Stimulated activated CD8-positive, alpha-beta memory T cell treated with anti-CD3 and anti-CD28 coated beads, Interleukin-15, amount 100 ng/mL, for 24 hours (primary cell): Measurements from ENCODE around the gene TSSC4.

Experiments used
- DNase-seq: peaks from one replicate; pipeline ENCODE4 v3.0.0-alpha.2; 2020; ENCODE audit warnings: low read depth

Gene TSSC4

DNA sequence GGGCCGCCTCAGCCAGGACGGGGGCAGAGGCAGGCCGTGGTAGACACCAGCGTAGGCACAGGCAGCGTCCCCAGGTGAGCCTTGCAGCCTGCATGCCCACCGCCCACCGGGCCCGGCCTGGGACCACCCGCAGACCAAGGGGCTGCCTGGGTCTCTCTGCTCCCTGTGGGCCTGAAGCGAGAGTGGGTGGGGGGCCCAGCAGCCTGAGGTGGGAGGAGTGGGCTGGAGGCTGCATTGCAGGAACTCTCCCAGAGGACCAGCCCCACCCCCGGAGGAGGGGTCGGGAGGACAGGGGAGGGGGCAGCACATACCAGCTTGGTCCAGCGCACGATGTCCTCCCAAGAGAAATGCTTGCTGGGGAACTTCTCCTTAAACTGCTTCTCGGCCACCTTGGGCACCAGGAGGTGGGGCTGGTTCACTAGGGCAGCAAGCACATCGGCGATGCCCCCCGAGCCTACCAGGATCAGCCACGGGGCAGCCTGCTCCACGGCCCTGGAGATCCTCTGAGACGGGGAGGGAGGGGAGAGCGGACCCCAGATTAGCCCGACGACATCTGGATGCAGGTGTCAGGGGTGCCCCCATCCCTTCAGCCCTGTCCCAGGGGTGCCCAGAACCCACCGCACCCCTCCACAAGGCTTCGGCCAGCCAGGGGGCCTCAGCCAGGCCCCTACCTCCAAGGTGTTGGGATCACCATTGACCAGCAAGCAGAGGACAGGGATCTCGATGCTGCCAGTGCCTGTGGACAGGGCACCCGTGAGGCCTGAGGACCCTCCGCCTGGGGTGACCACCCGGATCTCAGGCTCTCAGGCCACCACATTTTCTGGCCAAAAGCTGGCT lies 17.5 kb downstream of the TSSC4 start:
- no peak for DNase-seq

DNA sequence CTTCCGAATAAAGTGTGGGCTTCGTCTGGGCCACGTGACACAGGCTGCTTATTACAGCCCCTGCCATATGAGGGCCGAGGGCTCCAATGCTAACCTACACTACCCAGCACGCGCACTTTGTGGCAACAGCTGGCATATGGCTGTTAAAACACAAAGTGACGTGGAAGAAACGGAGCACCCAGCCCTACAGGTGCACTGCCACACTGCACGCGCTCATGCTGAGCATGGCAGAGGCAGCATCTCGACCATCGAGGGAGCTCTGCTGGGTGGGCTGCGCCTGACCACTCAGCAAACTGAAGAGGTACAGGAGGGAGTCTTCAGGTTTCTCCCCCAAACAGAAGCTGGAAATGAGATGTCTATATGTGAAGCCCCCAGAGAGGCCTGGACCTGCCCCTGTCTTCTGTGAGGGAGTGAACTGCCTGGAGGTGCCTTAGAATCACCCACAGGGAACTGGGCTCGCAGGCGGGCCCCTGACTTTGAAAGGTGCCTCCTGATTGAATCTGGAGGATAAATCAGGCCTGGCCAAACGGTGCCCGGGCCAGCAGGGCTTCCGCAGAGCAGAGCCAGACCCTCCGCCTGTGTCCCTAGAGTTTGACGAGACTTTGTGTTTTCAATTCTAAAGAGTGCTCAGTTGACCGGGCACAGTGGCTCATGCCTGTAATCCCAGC lies 18.3 kb downstream of the TSSC4 start:
- DNase-seq = no peak

DNA sequence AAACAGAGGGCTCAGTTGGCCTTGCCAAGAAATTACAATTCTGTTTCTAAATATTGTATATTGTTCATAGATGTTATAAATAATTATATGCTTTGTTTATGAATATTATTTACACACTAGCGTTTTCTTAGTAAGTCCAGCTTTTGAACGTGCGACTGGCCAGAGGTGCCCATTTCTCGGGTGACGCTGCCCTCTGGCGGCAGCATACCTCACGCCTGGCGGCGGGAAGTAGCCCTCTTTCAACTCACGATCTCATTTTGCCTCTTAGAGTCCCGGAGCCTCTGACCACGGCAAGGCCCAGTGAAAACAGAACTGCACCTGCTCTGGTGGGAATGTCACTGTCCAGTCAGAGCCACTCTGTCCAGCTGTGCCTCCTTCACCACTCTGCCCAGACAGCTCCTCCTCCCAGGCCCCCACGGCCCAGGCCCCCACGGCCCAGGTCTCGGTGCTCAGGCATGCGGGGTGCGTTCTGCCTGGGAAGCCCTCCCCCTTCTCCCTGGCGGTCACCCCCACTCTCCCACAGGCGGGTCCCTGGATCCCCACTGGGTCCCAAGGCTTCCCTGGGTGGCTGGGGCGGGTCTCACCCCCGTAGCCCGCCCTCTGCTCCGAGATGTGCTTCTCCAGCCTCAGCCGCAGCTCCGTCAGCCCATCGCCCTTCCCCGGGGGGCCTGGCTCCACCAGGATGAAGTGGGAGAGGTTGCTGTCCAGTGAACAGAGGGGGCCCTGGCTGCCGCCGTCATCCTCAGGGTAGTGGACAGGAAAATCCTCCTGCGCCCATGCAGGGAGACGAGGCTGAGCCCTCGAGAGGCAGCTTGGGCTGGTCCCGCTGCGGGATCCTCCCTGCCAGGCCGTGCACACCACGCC lies 19.3 kb downstream of the TSSC4 start:
- DNase-seq = no peak

DNA sequence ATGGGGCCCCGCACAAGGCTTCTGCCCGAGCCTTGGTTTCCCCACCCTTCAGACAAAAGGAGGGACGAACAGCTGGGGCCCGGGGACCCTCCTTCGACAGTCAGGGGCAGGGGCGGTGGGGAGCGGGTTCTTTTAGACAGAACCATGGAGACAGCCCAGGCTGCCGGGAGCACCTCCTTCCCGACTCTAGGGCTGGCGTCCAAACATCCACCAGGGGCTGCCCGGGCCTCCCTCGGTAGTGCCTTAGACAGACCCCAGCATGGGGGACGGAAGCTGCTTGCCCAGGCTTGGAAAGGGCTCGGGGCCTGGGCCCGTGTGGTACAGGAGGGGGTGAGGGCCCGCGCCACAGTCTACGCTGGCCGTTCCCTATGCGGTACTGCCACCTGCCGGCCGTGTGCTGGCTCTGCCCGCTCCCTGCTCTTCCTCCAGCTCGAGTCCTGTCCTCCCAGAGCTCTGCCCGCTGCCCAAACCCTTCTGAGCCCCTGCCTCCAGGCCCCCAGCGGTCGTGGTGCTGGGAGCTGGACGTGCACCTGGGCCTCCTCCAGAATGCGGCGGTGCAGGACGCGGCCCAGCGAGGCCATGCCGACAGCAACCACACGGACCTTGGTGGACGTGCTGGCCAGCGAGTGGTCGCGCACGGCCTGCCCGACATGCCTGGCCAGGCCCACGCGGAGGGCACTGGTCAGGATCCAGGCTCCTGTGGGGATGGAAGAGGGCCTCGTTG lies 20.1 kb downstream of the TSSC4 start:
- DNase-seq = peak; percentile 47

DNA sequence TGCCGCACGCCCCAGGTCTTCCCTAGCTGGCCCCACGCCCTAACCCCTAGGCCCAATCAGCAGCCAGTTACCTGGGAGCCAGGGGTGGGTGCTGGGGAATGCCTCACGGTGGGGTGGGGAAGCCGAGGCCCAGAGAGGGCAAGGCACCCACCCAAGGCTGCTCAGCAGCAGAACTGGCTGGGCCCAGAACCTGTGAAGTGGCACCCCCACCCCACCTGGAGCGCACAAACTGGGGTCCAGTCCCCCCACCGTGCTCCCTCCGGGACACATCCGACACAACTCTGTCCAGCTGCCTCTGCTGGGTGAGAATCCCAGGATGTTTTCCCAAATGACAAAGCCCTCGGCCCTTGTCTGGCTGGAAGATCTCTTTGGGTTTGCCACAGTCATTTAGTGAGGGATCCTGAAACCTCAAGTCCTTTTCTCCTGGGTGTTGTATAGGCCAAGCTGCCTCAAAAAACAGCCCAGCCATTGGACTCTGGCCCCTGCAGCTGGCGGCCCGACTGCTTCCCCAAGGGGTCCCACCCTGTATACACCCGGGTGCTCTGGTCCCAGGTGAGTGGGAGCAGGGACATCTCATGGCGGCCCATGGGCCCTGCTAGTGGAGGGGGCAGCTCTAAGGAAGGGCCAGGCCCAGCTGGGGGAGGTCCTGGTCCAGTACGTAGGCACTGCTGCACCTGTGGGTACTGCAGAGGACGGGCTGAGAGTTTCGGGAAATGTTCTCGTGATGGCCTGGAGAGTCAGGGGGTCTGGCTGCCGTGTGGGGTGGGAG lies 20.9 kb downstream of the TSSC4 start:
- no peak for DNase-seq

DNA sequence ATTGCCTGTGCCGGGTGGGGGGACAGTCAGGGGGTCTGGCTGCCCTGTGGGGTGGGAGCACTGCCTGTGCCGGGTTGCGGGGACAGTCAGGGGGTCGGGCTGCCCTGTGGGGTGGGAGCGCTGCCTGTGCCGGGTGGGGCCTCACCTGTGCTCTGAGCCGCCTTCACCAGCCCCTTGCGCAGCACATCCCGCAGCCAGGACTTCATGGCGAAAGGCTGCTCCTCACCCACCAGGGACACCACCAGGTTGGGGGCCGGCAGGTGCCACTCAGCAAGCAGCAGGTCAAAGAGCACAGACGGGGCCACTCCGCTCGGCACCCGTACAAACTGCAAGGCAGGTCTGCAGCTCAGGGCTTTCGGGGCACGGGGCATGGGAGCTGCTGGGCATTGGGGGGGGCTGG lies 21.4 kb downstream of the TSSC4 start:
- no peak for DNase-seq

DNA sequence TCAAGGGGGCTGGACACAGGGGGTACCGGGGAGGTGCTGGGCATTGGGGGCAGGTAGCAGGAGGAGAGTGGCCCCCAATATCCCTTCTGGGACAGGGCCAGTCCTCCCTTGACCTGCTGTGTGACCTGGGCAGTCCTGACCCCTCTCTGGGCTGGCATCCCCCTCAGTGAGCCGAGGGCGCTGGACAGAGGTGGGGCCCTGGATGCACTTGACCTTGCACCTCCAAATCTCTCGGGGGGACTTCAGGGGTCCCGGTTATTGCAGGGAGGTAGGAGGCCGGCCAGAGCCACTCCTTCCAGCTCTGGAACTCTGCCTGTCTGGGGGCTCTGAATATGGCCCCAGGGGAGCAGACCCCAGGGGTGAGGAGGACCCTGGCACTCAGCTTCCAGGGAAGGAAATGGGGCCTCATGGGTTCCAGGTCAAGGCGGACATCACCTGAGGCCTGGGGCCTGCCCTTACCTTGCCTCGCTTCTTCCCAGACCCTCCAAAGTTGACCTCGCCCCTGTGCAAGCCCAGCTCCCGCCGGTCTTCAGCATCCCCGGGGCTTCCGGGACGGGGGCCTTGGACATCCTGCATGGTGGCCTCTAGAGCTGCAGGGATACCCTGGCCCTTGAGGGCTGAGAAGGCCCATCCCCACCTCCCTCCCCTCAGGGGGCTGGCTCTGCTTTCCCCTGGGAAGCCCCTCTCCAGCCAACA lies 22.1 kb downstream of the TSSC4 start:
- DNase-seq = no peak

DNA sequence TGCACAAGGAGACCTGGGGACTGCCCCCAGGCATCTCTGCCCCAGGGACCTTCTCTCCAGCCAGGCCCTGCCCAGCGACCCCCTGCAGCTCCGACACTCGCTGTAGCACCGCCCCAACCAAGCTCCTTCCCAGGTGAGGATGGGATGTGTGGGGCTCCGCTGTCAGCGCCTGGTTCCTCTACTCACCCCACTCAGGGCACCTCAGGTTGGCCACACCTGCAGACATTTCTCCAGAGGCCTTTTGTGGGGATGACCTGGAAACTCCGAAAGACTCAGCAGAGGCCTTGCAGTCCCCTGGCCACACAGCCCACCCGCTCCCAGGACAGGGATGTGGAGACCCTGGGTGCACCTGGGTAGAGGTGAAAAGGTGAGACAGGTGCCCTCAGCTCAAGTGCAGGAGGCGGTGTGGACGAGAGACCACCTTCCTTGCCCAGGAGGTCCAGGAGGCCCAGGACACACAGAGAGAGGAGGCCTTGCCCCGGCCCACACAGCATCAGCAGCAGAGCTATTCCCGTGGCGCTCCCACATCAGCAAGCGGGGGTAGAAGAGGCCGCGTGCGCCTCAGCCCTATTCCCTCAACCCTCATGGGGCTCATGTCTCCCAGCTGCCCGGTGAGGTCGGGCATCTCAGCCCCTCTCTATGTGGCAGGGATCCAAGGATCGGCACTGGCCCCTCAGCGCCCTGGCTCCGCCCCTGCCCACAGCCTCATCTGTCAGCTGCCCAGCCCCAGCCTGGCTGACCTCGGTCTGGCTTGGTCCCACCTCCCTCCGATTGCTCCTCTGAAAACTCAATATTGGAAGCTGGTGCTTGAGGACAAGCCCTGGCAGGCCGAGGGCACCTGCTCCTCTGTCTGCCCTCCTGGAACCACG lies 22.8 kb downstream of the TSSC4 start:
- no peak for DNase-seq

DNA sequence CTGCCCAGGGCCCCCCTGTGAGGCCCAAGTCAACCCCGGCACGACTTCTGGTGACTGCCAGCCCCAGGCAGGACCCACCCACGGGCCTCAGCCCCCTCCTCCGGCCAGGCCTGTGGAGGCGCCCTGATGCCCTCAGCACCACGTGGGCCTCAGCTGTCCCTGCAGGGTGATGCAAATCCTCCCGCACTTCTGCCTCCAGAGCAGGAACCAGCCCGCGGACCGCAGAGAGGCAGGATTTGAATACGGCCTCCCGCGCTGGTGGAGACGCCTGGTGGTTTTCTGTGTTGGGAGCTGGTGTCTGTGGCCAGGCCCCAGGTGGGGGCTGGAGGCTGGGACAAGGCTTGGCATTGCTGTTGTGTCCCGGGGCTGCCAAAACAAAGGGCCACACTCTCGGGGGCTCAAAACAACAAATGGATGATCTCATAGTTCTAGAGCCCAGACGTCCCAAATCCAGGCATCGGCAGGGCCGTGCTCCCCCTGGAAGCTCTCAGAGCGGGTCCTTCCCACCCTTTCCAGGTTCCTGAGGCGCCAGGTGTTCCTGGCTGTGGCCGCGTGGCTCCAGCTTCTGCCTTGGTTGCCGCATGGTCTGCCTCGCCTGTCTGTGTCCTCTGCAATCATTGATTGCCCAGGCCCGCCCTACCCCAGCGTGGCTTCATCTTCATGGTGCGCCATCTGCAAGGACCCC lies 24.4 kb downstream of the TSSC4 start:
- no peak for DNase-seq

DNA sequence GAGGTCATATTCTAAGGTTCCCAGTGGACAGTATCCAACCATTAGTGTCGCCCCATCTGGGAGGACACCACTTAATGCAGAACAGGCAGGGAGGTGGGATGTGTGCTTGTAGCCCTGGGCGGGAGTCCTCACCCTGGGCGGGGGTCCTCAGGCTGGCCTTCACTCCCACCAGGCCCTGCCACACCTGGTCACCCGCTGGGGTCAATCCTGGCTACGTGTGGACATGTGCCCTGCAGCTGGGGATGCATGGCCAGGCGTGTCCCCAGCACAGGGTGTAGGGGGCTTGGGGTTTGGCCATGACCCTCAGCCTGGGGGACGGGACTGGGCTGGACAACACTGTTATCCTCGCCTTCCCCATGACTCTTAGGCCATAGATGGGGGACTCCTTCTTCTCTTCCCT lies 25.0 kb downstream of the TSSC4 start:
- DNase-seq = no peak

DNA sequence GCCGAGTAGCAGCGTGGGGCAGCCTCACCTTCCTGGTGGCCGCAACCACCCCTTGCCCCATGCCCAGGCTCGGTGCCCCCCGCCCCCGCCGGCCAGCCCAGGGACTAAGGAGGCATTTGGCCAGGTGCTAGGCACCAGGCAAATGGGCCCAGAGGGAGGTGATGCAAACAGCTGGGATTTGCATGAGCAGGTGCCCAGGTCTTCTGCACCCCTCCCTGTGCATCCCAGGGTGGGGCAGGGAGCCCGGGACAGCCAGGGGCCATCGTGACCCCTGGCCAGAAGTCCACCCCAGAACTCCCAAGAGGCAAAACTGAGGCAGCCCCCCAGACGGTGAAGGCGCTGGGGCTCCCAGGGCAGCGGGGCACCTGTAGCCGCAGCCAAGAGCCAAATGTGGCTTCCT lies 25.7 kb downstream of the TSSC4 start:
- no peak for DNase-seq

DNA sequence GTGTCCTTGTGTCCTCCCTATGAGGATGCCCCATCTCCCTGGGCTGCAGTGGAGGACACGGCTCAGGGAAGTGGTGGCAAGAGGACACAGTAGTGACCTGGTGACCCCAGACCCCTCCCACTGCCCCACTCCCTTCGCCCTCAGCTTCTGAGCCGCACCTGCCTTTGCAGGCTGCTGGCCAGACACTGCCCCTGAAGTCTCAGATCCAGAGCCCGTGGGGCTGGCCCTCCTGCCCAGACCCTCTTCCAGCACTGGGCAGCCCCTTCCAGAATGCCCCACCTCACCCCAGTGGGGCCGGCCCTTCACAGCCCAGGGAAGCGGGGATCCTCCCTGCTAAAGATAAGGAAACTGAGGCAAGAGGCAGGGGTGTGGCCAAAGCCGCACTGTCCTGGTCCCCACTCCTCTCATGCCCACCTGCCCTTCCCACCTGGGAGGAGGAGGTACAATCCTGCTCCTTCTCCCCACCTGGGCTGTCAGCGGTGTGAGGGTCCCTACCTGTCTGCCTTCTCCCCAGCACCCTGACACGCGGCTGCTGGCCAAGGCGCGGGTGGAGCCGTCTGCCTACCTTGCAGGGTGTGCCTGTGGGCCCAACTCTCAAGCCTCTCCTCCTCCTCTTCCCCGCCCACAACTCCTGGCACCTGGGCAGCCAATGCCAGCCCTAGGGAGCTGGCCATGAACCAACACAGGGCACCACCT lies 26.4 kb downstream of the TSSC4 start:
- DNase-seq = no peak

DNA sequence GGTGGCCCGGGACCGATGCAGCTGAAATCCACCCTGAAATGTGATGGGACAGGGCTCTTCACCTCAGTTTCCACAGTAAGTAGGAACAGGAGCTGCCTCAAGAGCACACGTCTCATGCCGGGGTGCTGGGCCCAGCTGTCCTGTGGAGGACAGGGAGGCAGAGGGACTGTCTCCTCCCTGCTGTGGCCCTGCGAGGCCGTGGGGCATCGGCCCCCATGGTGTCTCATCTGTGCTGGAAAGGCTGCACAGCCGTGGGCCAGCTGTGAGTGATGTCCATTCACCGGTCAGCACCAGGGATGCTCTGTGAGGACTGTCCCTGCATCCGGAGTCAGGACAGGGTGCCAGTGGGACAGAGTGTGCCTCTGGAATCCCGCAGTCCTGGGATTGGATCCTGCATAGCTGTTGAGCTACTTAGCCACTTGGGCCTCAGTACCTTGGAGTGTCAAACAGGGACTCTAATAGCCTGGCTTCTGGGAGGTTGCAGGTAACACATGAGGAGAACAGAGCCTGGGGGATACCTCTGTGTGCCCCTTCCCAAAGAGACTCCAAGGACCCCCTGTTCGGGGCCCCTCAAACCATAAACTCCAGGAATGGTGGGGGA lies 27.3 kb downstream of the TSSC4 start:
- DNase-seq = no peak

DNA sequence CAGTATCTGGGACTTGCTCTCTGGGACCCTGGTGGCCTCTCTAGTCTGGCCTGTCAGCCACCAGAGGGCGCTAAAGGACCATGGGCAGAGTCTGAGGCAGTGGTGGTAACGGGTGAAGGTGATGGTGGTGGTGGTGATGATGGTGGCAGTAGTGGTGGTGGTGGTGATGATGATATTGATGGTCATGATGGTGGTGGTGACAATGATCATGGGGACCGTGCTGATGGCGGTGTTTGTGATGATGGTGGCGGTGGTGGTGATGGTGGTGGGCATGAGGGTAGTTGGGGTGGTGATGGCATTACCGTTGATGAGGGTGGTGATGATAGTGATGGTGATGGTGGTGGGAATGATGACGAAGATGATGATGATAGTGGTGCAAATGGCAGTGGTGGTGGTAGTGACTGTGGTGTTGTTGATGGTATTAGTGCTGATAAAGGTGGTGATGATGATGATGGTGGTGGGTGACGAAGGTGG lies 27.8 kb downstream of the TSSC4 start:
- DNase-seq = peak; percentile 79

DNA sequence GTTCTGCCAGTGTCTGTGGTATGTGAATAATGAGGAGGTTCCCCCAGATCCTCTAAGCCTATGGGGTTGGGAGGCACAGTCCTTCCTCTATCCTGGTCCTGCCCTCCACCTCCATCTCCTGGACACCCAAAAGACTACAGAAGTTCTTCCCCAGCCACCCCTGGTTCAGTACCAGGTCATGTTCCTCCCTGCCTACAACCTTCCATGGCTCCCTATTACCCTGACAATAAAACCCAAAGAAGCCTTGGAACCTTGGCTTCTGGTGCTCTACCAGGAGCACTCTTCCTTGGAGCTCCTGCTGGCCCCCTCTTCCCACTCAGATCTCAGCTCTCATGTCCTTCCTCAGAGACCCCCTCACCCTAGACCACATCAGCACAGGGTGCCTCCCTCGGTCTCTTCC lies 30.8 kb downstream of the TSSC4 start:
- no peak for DNase-seq

DNA sequence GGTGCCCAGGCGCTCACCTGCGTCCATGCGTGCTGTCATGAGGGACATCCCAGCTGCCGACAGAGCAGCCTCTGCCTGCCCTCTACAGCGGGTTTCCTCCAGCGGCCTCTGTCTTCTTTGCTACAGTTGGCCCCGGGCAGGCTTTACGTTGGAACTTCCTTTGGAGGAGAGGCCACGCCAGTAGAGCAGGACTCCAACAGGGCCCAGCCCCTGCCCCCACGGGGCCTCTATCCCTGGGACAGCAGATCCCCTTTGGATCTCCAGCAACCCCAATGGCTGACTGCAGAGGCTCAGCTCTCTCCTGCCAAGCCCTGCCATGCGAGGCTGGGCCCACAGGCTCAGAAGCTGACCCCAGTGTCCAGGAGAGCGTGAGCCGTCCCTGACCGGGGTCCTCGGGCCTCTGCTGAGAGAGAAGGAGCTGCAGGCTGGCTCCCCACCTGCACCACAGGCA lies 31.6 kb downstream of the TSSC4 start:
- DNase-seq = no peak

DNA sequence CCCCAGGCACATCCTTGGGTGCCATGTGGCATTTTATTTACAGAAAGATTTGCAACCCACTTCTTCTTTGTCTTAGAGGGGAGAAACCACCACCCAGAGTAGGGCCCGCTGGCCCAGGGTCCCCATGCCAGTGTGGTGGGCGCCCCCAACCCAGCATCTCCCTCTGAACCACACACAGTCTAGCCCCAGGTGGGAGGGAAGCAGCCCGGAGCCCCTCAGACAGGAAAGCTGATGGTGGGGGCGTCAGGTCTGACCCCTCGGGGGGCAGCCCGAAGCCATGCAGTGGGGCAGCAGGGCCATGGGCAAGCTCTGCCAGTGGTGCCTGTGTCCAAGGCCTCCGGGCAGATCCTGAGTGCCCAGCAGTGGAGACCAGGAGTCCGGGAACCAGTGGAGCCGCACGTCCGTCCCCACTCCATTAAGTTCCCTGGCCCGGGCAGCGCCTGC lies 32.1 kb downstream of the TSSC4 start:
- DNase-seq = no peak
